Activated CD4-positive, alpha-beta T cell treated with anti-CD3 and anti-CD28 coated beads for 48 hours (primary cell): ENCODE results near the gene ADGRD1.
"Not testable (repeated sequence)": the region's sequence is repeated elsewhere in the genome, so short reads cannot be mapped to it uniquely, and the experiment has no call there.

Source experiments
- DNase-seq: peaks from one replicate; pipeline ENCODE4 v3.0.0-alpha.2; 2020

The ADGRD1 gene

GRCh38 chr12:131060011-131060703, 106.5 kb downstream of the ADGRD1 start:
- no peak for DNase-seq

GRCh38 chr12:131061041-131061806, 107.5 kb downstream of the ADGRD1 start:
- DNase-seq = no peak

GRCh38 chr12:131063413-131063812, 109.7 kb downstream of the ADGRD1 start:
- no peak for DNase-seq

- DNase-seq = no peak
These were observed 110.3 kb downstream of the ADGRD1 start for GRCh38 chr12:131063960-131064359.

- DNase-seq = no peak
These were observed 111.6 kb downstream of the ADGRD1 start for GRCh38 chr12:131065279-131065678.

- no peak for DNase-seq
These were observed 112.1 kb downstream of the ADGRD1 start for GRCh38 chr12:131065801-131066200.

GRCh38 chr12:131066207-131066885, 112.6 kb downstream of the ADGRD1 start:
- DNase-seq = no peak

- DNase-seq = no peak
These were observed 113.3 kb downstream of the ADGRD1 start for GRCh38 chr12:131066886-131067490.

- no peak for DNase-seq
These were observed 114.5 kb downstream of the ADGRD1 start for GRCh38 chr12:131067981-131068851.

- not testable (repeated sequence) for DNase-seq
These were observed 115.4 kb downstream of the ADGRD1 start for GRCh38 chr12:131068926-131069720.

- not testable (repeated sequence) for DNase-seq
These were observed 116.4 kb downstream of the ADGRD1 start for GRCh38 chr12:131070136-131070535.

- DNase-seq = not testable (repeated sequence)
These were observed 117.0 kb downstream of the ADGRD1 start for GRCh38 chr12:131070668-131071067.

GRCh38 chr12:131071234-131071820, 117.6 kb downstream of the ADGRD1 start:
- DNase-seq = not testable (repeated sequence)

GRCh38 chr12:131071950-131072349, 118.2 kb downstream of the ADGRD1 start:
- not testable (repeated sequence) for DNase-seq

GRCh38 chr12:131072451-131073230, 118.9 kb downstream of the ADGRD1 start:
- DNase-seq = no peak

GRCh38 chr12:131074221-131075083, 120.7 kb downstream of the ADGRD1 start:
- DNase-seq = no peak

- no peak for DNase-seq
These were observed 121.5 kb downstream of the ADGRD1 start for GRCh38 chr12:131075194-131075593.

- no peak for DNase-seq
These were observed 121.9 kb downstream of the ADGRD1 start for GRCh38 chr12:131075611-131076010.

GRCh38 chr12:131076296-131076695, 122.6 kb downstream of the ADGRD1 start:
- DNase-seq = no peak
